GM18526 (cell line): ENCODE measurements around the gene DIDO1.
A peak's percentile ranks its signal among the peaks of the same experiment; 100 is the strongest.

ENCODE experiments used
- POLR2A ChIP-seq: IDR thresholded peaks from 3 replicates; pipeline ENCODE4 v1.6.1; 2011; ENCODE audit not compliant: insufficient read length; ENCODE audit errors: extremely low read depth

DIDO1 gene

GRCh38 chr20:62944184-62944583 is 17.9 kb upstream of the DIDO1 start:
- TF ChIP-seq POLR2A, result no peak

GRCh38 chr20:62943396-62943795 is 17.1 kb upstream of the DIDO1 start:
- no peak for TF ChIP-seq POLR2A

GRCh38 chr20:62942456-62942855 is 16.2 kb upstream of the DIDO1 start:
- no peak for TF ChIP-seq POLR2A

GRCh38 chr20:62941792-62942191 is 15.5 kb upstream of the DIDO1 start:
- no peak for TF ChIP-seq POLR2A

- no peak for TF ChIP-seq POLR2A
Observed at GRCh38 chr20:62940875-62941274, 14.6 kb upstream of the DIDO1 start.

- TF ChIP-seq POLR2A, result no peak
Observed at GRCh38 chr20:62938105-62938888, 12.0 kb upstream of the DIDO1 start, which contains the start of gene GID8. GID8 (plus strand) TSS chr20:62938147; CDS start chr20:62941503, 3,356 bp downstream.

GRCh38 chr20:62937268-62938104 is 11.2 kb upstream of the DIDO1 start:
- TF ChIP-seq POLR2A, result peak; percentile 74

- no peak for TF ChIP-seq POLR2A
Observed at GRCh38 chr20:62935968-62936585, 9.8 kb upstream of the DIDO1 start.

- no peak for TF ChIP-seq POLR2A
Observed at GRCh38 chr20:62935204-62935967, 9.1 kb upstream of the DIDO1 start.

GRCh38 chr20:62933966-62934365 is 7.7 kb upstream of the DIDO1 start:
- TF ChIP-seq POLR2A, result no peak

GRCh38 chr20:62931464-62931863 is 5.2 kb upstream of the DIDO1 start:
- no peak for TF ChIP-seq POLR2A

GRCh38 chr20:62929051-62929538 is 2.8 kb upstream of the DIDO1 start:
- TF ChIP-seq POLR2A, result no peak

- no peak for TF ChIP-seq POLR2A
Observed at GRCh38 chr20:62928246-62928939, 2.1 kb upstream of the DIDO1 start.

- TF ChIP-seq POLR2A, result no peak
Observed at GRCh38 chr20:62927128-62927705, 912 bp upstream of the DIDO1 start.
